Neural progenitor cell (in vitro differentiated cells): ENCODE results near the gene PLEKHG4B. TPM values are rescaled to one million over a fixed set of nuclear protein-coding genes. Genes with fewer than 3 reads are reported as not detected.
A peak's percentile ranks its signal among the peaks of the same experiment; 100 is the strongest.

Experiments used
- DNase-seq: peaks from one replicate; pipeline ENCODE4 v3.0.0-alpha.2; 2016; ENCODE audit warnings: low spot score
- H2AFZ ChIP-seq: fragments of 200-600 bp; sonication (generic); replicated peaks from 2 replicates; pipeline ENCODE4 v1.6.1; 2016; ENCODE audit warnings: antibody characterized with exemption
- H3F3A ChIP-seq: fragments of 200-600 bp; sonication (generic); 2 replicates; pipeline ENCODE4 v1.6.1; 2016; ENCODE audit warnings: antibody characterized with exemption, low read depth
- H3K27ac ChIP-seq: fragments of 200-600 bp; sonication (generic); 2 replicates; pipeline ENCODE4 v1.5.1; 2016; ENCODE audit warnings: mild to moderate bottlenecking
- H3K27me3 ChIP-seq: fragments of 200-600 bp; sonication (generic); 2 replicates; pipeline ENCODE4 v1.6.1; 2016; ENCODE audit warnings: mild to moderate bottlenecking, moderate library complexity
- H3K36me3 ChIP-seq: fragments of 200-600 bp; sonication (generic); 2 replicates; pipeline ENCODE4 v1.5.1; 2016
- H3K4me1 ChIP-seq: fragments of 200-600 bp; sonication (generic); 2 replicates; pipeline ENCODE4 v1.6.1; 2016; ENCODE audit warnings: mixed run types
- H3K4me2 ChIP-seq: fragments of 200-600 bp; sonication (generic); 2 replicates; pipeline ENCODE4 v1.6.1; 2016
- H3K4me3 ChIP-seq: fragments of 200-600 bp; sonication (generic); 2 replicates; pipeline ENCODE4 v1.5.1; 2016
- H3K79me2 ChIP-seq: fragments of 200-600 bp; sonication (generic); 2 replicates; pipeline ENCODE4 v1.6.1; 2016; ENCODE audit warnings: low read depth
- H3K9ac ChIP-seq: fragments of 200-600 bp; sonication (generic); 2 replicates; pipeline ENCODE4 v1.6.1; 2016
- H3K9me3 ChIP-seq: fragments of 200-600 bp; sonication (generic); 2 replicates; pipeline ENCODE4 v1.5.1; 2016; ENCODE audit warnings: low read depth
- H4K20me1 ChIP-seq: fragments of 200-600 bp; sonication (generic); 2 replicates; pipeline ENCODE4 v1.6.1; 2016; ENCODE audit warnings: low read depth
- H3K27ac Mint-ChIP-seq: 3 replicates; pipeline ENCODE4 v1.8.0; 2021; ENCODE audit warnings: mixed read lengths
- H3K27me3 Mint-ChIP-seq: 2 replicates; pipeline ENCODE4 v1.8.0; 2022; ENCODE audit warnings: low read depth, mild to moderate bottlenecking, inconsistent platforms, moderate library complexity, mixed read lengths; ENCODE audit not compliant: insufficient read depth
- H3K36me3 Mint-ChIP-seq: 3 replicates; pipeline ENCODE4 v1.8.0; 2021; ENCODE audit warnings: mixed read lengths
- H3K4me1 Mint-ChIP-seq: 3 replicates; pipeline ENCODE4 v1.8.0; 2021; ENCODE audit warnings: mixed read lengths
- H3K4me3 Mint-ChIP-seq: 3 replicates; pipeline ENCODE4 v1.8.0; 2021; ENCODE audit warnings: mild to moderate bottlenecking, moderate library complexity, mixed read lengths
- H3K9me3 Mint-ChIP-seq: 3 replicates; pipeline ENCODE4 v1.8.0; 2020; ENCODE audit warnings: mixed read lengths
- EZH2 ChIP-seq: fragments of 200-600 bp; sonication (generic); IDR thresholded peaks from 2 replicates; pipeline ENCODE4 v1.6.1; 2017; ENCODE audit warnings: antibody characterized with exemption, mild to moderate bottlenecking, moderate library complexity
- EZH2phosphoT487 ChIP-seq: fragments of 200-600 bp; sonication (generic); IDR thresholded peaks from 2 replicates; pipeline ENCODE4 v1.6.1; 2017; ENCODE audit warnings: antibody characterized with exemption
- total RNA-seq: library from RNA; depleted of rRNA; stranded (reverse); fragments of >200 nt; gene quantifications from 2 replicates; pipeline ENCODE4 v1.2.3, GENCODE V29; 2015; ENCODE audit warnings: low replicate concordance
- TF ChIP-seq, protein P1 (sequence below): fragments of 200-600 bp; sonication (generic); IDR thresholded peaks from 2 replicates; pipeline ENCODE4 v1.5.1; 2017; ENCODE audit warnings: antibody characterized with exemption, mild to moderate bottlenecking

Gene PLEKHG4B
- total RNA-seq, 1 donor from 2014 or later, result 28.8 TPM

DNA sequence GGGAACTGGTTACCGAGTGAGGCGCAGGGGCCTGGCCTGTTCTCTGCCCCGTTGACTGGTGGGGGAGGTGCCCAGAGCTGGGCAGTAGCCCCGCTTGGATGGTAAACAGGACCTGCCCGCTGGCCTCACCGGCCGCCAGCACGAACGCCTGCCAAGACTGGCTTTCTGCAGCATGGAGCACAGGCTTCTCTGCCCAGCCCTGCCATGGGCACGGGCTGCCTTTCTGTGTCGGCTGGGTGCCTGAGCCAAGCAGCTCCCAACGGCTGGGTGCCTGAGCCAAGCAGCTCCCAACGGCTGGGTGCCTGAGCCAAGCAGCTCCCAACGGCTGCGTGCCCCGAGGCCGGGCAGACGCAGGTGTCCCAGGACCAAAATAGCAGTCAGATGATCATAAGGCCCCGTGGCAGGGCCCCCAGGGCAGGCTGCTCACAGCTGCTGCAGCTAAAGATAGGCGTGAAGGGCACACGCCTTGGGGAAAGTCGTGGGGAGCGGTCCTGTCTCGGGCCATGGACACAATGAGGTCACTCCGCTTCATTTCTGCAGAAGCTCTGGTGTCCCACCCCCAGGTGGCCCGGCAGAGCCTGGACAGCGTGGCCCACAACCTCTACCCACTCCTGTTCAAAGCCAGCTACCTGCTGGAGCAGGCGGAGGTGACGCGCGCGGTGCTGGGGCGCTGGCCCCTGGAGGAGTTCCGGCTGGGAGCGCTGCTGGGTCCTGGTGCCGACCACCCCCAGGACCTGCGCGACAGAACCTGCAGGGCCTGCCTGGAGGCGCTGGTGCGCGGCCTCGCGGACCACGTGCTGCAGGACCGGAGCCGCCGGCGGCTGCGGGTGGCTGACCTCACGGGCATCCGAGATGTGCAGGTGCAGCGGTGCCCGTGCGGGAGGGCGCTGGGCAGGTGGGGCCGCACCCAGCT is 99.3 kb downstream of the PLEKHG4B start, which contains the start of gene LRRC14B:
TSS of gene LRRC14B (plus strand) at position 460 of the 913 bp plus-strand sequence. CDS start at position 504, 44 bp downstream.
- no peaks in the 10 kb centered on the region for H3K9me3 ChIP-seq
- no peak for TF ChIP-seq EZH2phosphoT487
- TF ChIP-seq, protein P1, sequence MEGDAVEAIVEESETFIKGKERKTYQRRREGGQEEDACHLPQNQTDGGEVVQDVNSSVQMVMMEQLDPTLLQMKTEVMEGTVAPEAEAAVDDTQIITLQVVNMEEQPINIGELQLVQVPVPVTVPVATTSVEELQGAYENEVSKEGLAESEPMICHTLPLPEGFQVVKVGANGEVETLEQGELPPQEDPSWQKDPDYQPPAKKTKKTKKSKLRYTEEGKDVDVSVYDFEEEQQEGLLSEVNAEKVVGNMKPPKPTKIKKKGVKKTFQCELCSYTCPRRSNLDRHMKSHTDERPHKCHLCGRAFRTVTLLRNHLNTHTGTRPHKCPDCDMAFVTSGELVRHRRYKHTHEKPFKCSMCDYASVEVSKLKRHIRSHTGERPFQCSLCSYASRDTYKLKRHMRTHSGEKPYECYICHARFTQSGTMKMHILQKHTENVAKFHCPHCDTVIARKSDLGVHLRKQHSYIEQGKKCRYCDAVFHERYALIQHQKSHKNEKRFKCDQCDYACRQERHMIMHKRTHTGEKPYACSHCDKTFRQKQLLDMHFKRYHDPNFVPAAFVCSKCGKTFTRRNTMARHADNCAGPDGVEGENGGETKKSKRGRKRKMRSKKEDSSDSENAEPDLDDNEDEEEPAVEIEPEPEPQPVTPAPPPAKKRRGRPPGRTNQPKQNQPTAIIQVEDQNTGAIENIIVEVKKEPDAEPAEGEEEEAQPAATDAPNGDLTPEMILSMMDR, result no peak
- TF ChIP-seq EZH2, result no peak
- Mint-ChIP-seq H3K27me3 (peaks cover 5% of the 10 kb centered on the region), H3K36me3 (no peaks in the 10 kb centered on the region), H3K27ac (no peak within 1 kb of the TSS), H3K9me3 (no peaks in the 10 kb centered on the region), H3K4me1 (peaks cover 15% of the 10 kb centered on the region), H3K4me3 (peak within 1 kb of the TSS; percentile 7)
- no peaks in the 10 kb centered on the region for H3K79me2 ChIP-seq
- DNase-seq, result no peak
- H3K4me3 ChIP-seq, result no peak within 1 kb of the TSS
- no peaks in the 10 kb centered on the region for H3K27me3 ChIP-seq
- H3F3A ChIP-seq, result no peaks in the 10 kb centered on the region
- no peak within 1 kb of the TSS for H3K27ac ChIP-seq
- no peak within 1 kb of the TSS for H3K4me2 ChIP-seq
- no peaks in the 10 kb centered on the region for H3K4me1 ChIP-seq
- no peak within 1 kb of the TSS for H2AFZ ChIP-seq
- no peak within 1 kb of the TSS for H3K9ac ChIP-seq
- H4K20me1 ChIP-seq, result peaks cover 16% of the 10 kb centered on the region
- no peaks in the 10 kb centered on the region for H3K36me3 ChIP-seq

DNA sequence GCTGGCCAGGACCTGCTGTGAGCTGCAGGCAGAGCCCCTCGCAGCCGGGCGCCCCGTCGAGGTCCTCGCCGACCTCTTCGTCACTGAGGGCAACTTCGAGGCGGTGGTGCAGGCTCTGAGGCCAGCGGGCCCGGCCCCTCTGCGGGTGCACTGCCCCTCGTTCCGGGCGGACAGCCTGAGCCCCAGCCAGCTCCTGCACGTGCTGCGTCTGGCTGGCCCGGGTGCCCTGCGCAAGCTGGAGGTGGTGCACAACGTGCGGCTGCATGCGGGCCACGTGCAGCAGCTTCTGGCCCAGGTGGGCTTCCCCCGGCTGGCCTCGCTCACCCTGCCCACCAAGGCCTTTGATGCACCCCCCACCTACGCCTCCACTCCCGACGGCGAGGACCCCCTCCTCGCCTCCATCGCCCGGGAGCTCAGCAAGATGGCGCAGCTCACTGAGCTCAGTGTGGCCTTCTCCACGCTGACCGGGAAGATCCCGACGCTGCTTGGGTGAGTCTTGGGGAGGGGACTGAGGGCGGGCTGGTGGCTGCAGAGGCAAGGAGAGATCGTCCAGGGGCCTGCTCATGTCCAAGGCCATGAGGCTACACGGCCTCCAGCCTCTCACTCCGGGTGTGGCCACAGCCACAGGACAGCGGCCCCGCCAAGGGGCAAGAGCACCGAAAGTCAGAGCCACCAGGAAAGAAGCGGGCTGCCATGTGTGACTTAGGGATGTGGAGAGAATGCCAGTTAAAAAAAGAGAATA is 100.2 kb downstream of the PLEKHG4B start:
- H3K4me1 ChIP-seq, result no peaks in the 10 kb centered on the region
- no peaks in the 10 kb centered on the region for H3F3A ChIP-seq
- H3K27me3 ChIP-seq, result no peaks in the 10 kb centered on the region
- H3K36me3 ChIP-seq, result no peaks in the 10 kb centered on the region
- Mint-ChIP-seq H3K36me3 (no peaks in the 10 kb centered on the region), H3K9me3 (no peaks in the 10 kb centered on the region), H3K4me3 (peak overlapping the region; percentile 7), H3K4me1 (peaks cover 20% of the 10 kb centered on the region), H3K27me3 (peaks cover 5% of the 10 kb centered on the region), H3K27ac (no peak overlapping the region)
- H2AFZ ChIP-seq, result no peak overlapping the region
- no peak for DNase-seq
- H3K9ac ChIP-seq, result no peak overlapping the region
- H3K9me3 ChIP-seq, result no peaks in the 10 kb centered on the region
- H3K79me2 ChIP-seq, result no peaks in the 10 kb centered on the region
- H3K4me3 ChIP-seq, result no peak overlapping the region
- H3K27ac ChIP-seq, result no peak overlapping the region
- no peak overlapping the region for H3K4me2 ChIP-seq
- peaks cover 16% of the 10 kb centered on the region for H4K20me1 ChIP-seq
- TF ChIP-seq EZH2, result no peak
- TF ChIP-seq, protein P1, result no peak
- no peak for TF ChIP-seq EZH2phosphoT487

DNA sequence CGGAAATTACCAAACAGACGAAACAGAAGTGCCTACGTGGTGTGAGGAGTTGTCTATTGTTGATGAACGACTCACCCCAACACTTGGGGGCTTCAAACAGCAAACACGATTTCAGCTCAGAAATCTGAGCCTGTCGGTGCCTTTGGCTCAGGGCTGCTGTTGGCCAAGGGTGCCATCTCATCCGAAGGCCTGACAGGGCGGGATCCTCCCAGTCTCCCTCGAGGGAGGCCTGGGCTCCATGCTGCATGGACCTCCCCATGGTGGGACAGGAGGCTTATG is 100.7 kb downstream of the PLEKHG4B start:
- peak overlapping the region; percentile 7 for H3K4me3 Mint-ChIP-seq
- DNase-seq, result no peak
- peaks cover 21% of the 10 kb centered on the region for H3K4me1 Mint-ChIP-seq
- Histone ChIP-seq H3F3A (no peaks in the 10 kb centered on the region), H3K27me3 (no peaks in the 10 kb centered on the region), H4K20me1 (peaks cover 16% of the 10 kb centered on the region), H3K9ac (no peak overlapping the region), H3K4me2 (no peak overlapping the region), H3K4me1 (no peaks in the 10 kb centered on the region), H3K27ac (no peak overlapping the region), H3K4me3 (no peak overlapping the region), H3K9me3 (no peaks in the 10 kb centered on the region), H2AFZ (no peak overlapping the region), H3K79me2 (no peaks in the 10 kb centered on the region), H3K36me3 (no peaks in the 10 kb centered on the region)
- H3K9me3 Mint-ChIP-seq, result no peaks in the 10 kb centered on the region
- H3K36me3 Mint-ChIP-seq, result no peaks in the 10 kb centered on the region
- TF ChIP-seq, protein P1, result no peak
- no peak for TF ChIP-seq EZH2phosphoT487
- no peak for TF ChIP-seq EZH2
- no peak overlapping the region for H3K27ac Mint-ChIP-seq
- peaks cover 5% of the 10 kb centered on the region for H3K27me3 Mint-ChIP-seq
